Suprapubic skin (tissue), 4 donors: Measurements from ENCODE around the gene PANX2.

Experiments used
- EP300 ChIP-seq: sonication (generic); formaldehyde crosslinking; IDR thresholded peaks from one replicate; pipeline ENCODE4 v1.6.1; 2017; ENCODE audit warnings: antibody characterized with exemption
- POLR2A ChIP-seq, 2 donors: fragments of 450-650 bp; IDR thresholded peaks; one replicate each; pipeline ENCODE4 v1.6.1; 2017; ENCODE audit warnings: antibody characterized with exemption in 2 of 2, mild to moderate bottlenecking in 2 of 2, moderate library complexity in 2 of 2
- POLR2AphosphoS5 ChIP-seq, 3 donors: sonication (generic); formaldehyde crosslinking; IDR thresholded peaks; one replicate each; pipeline ENCODE4 v1.6.1; 2017; ENCODE audit warnings: antibody characterized with exemption in 3 of 3
- TF ChIP-seq, protein P1 (sequence below), 2 donors: fragments of 200-600 bp in 1 of 2; fragments of 450-650 bp in 1 of 2; sonication (generic) in 1 of 2; IDR thresholded peaks; one replicate each; pipeline ENCODE4 v1.5.1; 2016 to 2019; ENCODE audit warnings: antibody characterized with exemption in 2 of 2, mild to moderate bottlenecking in 1 of 2, moderate library complexity in 1 of 2

GRCh38 chr22:50225200-50225969 is 54.9 kb downstream of the PANX2 start:
- TF ChIP-seq, protein P1, sequence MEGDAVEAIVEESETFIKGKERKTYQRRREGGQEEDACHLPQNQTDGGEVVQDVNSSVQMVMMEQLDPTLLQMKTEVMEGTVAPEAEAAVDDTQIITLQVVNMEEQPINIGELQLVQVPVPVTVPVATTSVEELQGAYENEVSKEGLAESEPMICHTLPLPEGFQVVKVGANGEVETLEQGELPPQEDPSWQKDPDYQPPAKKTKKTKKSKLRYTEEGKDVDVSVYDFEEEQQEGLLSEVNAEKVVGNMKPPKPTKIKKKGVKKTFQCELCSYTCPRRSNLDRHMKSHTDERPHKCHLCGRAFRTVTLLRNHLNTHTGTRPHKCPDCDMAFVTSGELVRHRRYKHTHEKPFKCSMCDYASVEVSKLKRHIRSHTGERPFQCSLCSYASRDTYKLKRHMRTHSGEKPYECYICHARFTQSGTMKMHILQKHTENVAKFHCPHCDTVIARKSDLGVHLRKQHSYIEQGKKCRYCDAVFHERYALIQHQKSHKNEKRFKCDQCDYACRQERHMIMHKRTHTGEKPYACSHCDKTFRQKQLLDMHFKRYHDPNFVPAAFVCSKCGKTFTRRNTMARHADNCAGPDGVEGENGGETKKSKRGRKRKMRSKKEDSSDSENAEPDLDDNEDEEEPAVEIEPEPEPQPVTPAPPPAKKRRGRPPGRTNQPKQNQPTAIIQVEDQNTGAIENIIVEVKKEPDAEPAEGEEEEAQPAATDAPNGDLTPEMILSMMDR (IDR thresholded peaks at IDR 0.05), result no peak
- TF ChIP-seq POLR2A (IDR thresholded peaks at IDR 0.05), result no peak
- TF ChIP-seq POLR2AphosphoS5 (IDR thresholded peaks at IDR 0.05), result no peak
- TF ChIP-seq EP300, result no peak
